GM12892 (cell line): ENCODE measurements around the gene GRAP.

Experiments used
- POLR2A ChIP-seq: IDR thresholded peaks from 2 replicates; pipeline ENCODE4 v1.6.1; 2011; ENCODE audit warnings: low read depth, low read length, control low read depth
- POLR2AphosphoS5 ChIP-seq: IDR thresholded peaks from 2 replicates; pipeline ENCODE4 v1.6.1; 2011; ENCODE audit warnings: low read depth, low read length, control low read depth
- TAF1 ChIP-seq: IDR thresholded peaks from 2 replicates; pipeline ENCODE4 v1.6.1; 2011; ENCODE audit warnings: low read depth, mild to moderate bottlenecking, control low read depth, low read length, borderline replicate concordance

- TF ChIP-seq TAF1 (no peak), POLR2AphosphoS5 (peak; percentile 3; the same call in 1 of the 2 replicates), POLR2A (0 out of 2 replicates have a peak, but pooled peaks have one; percentile 17)
These were observed 23.4 kb downstream of the GRAP start for GRCh38 chr17:19023209-19023999.
